HepG2 (cell line): ENCODE results near the gene BRD2. TPM values are rescaled to one million over a fixed set of nuclear protein-coding genes. Genes with fewer than 3 reads are reported as not detected.
A peak's percentile ranks its signal among the peaks of the same experiment; 100 is the strongest.

ENCODE experiments used
- CEBPG ChIP-seq: IDR thresholded peaks from 2 replicates; pipeline ENCODE4 v1.6.1; 2016
- GZF1 ChIP-seq: sonication (generic); formaldehyde crosslinking; IDR thresholded peaks from 2 replicates; pipeline ENCODE4 v1.5.1; 2020; ENCODE audit warnings: mild to moderate bottlenecking, missing genetic modification reagents
- HBP1 ChIP-seq: IDR thresholded peaks from 2 replicates; pipeline ENCODE4 v1.6.1; 2016; ENCODE audit warnings: low read depth, control low read depth
- HNRNPH1 ChIP-seq: fragments of 200-400 bp; formaldehyde crosslinking; optimal IDR thresholded peaks from 2 replicates; pipeline ENCODE3; 2017; ENCODE audit warnings: mild to moderate bottlenecking, low read depth, low read length
- HNRNPL ChIP-seq: fragments of 200-400 bp; formaldehyde crosslinking; IDR thresholded peaks from 2 replicates; pipeline ENCODE4 v1.6.1; 2017; ENCODE audit warnings: mild to moderate bottlenecking, low read depth, low read length
- HOXD1 ChIP-seq: sonication (generic); formaldehyde crosslinking; IDR thresholded peaks from 2 replicates; pipeline ENCODE4 v1.5.0; 2020; ENCODE audit warnings: missing genetic modification reagents
- IRX3 ChIP-seq: sonication (generic); formaldehyde crosslinking; IDR thresholded peaks from 2 replicates; pipeline ENCODE4 v1.8.1; 2023; ENCODE audit warnings: mild to moderate bottlenecking, low read depth, missing genetic modification reagents, borderline replicate concordance
- JDP2 ChIP-seq: sonication (generic); formaldehyde crosslinking; IDR thresholded peaks from 2 replicates; pipeline ENCODE4 v1.8.1; 2022; ENCODE audit warnings: missing genetic modification reagents, borderline replicate concordance
- MBNL3 ChIP-seq: fragments of 250-450 bp; sonication (Bioruptor Pico); conservative IDR thresholded peaks from 2 replicates; pipeline ENCODE4 v1.8.0; 2022; ENCODE audit warnings: mild to moderate bottlenecking, inconsistent platforms
- MXD1 ChIP-seq: sonication (generic); formaldehyde crosslinking; IDR thresholded peaks from 2 replicates; pipeline ENCODE4 v1.4.0; 2020; ENCODE audit warnings: mild to moderate bottlenecking, missing genetic modification reagents
- NCOA1 ChIP-seq: sonication (generic); formaldehyde crosslinking; IDR thresholded peaks from 2 replicates; pipeline ENCODE4 v1.9.0; 2021; ENCODE audit warnings: missing genetic modification reagents
- NR1H2 ChIP-seq: sonication (generic); formaldehyde crosslinking; IDR thresholded peaks from 2 replicates; pipeline ENCODE4 v1.8.1; 2022; ENCODE audit warnings: low read depth, missing genetic modification reagents, borderline replicate concordance
- SMAD1 ChIP-seq: sonication (generic); formaldehyde crosslinking; IDR thresholded peaks from 2 replicates; pipeline ENCODE4 v1.4.0; 2020; ENCODE audit warnings: missing genetic modification reagents, low read depth, mild to moderate bottlenecking, borderline replicate concordance
- SUZ12 ChIP-seq: fragments of 150-350 bp; IDR thresholded peaks from 2 replicates; pipeline ENCODE4 v1.6.1; 2014; ENCODE audit warnings: low read depth, low read length
- THAP8 ChIP-seq: sonication (generic); formaldehyde crosslinking; IDR thresholded peaks from 2 replicates; pipeline ENCODE4 v1.5.1; 2020; ENCODE audit warnings: missing genetic modification reagents, mild to moderate bottlenecking, borderline replicate concordance
- THAP9 ChIP-seq: sonication (generic); formaldehyde crosslinking; IDR thresholded peaks from 2 replicates; pipeline ENCODE4; 2020; ENCODE audit warnings: missing genetic modification reagents, mild to moderate bottlenecking, borderline replicate concordance
- TMF1 ChIP-seq: sonication (generic); formaldehyde crosslinking; IDR thresholded peaks from 2 replicates; pipeline ENCODE4 v1.8.1; 2022; ENCODE audit warnings: low read depth, missing genetic modification reagents
- ZNF143 ChIP-seq: sonication (generic); formaldehyde crosslinking; IDR thresholded peaks from 2 replicates; pipeline ENCODE4 v1.4.0; 2020; ENCODE audit warnings: missing genetic modification reagents
- ZNF414 ChIP-seq: sonication (generic); formaldehyde crosslinking; IDR thresholded peaks from 2 replicates; pipeline ENCODE4 v1.5.0; 2020; ENCODE audit warnings: missing genetic modification reagents
- ZNF441 ChIP-seq: sonication (generic); formaldehyde crosslinking; IDR thresholded peaks from 2 replicates; pipeline ENCODE4 v1.7.0; 2021; ENCODE audit warnings: missing genetic modification reagents, borderline replicate concordance
- ZNF703 ChIP-seq: sonication (generic); formaldehyde crosslinking; IDR thresholded peaks from 2 replicates; pipeline ENCODE4 v1.5.1; 2020; ENCODE audit warnings: missing genetic modification reagents, mild to moderate bottlenecking, moderate library complexity, borderline replicate concordance
- polyA plus RNA-seq, 8 experiments: library from polyadenylated mRNA; depleted of rRNA in 3 of 8; stranded (reverse) in 7 of 8; unstranded in 1 of 8; fragments of >200 nt; fragmentation: Illumina TruSeq in 4 of 8; extraction: Trizol in 4 of 8; gene quantifications; 2 replicates each; pipeline versions ENCODE4 v1.2.1 to v1.2.3, GENCODE V29; 2011 to 2016; ENCODE audit warnings: low read depth in 4 of 8, missing spikeins in 1 of 8, mixed read lengths in 1 of 8; ENCODE audit not compliant: insufficient read depth in 1 of 8
- total RNA-seq, 5 experiments: library from RNA; depleted of rRNA; stranded (reverse); fragments of >200 nt; fragmentation: Illumina TruSeq; extraction: Trizol; gene quantifications; 2 replicates each; pipeline ENCODE4 v1.2.3, GENCODE V29; 2016; ENCODE audit warnings: low read depth in 1 of 5

BRD2 gene
- total and polyA plus RNA-seq, 2 of the 13 experiments (the other 11 are each of a cell fraction or from before 2014, with no cell fraction given) = 143 to 202 TPM

- TF ChIP-seq THAP9 (peak; percentile 96), HNRNPL (0 out of 2 replicates have a peak, but pooled peaks have one; percentile 46), ZNF143 (CRISPR knock-in tag) (no peak), NR1H2 (CRISPR knock-in tag) (peak; percentile 76; the same call in 1 of the 2 replicates), HBP1 (CRISPR knock-in tag) (peak; percentile 52), ZNF414 (CRISPR knock-in tag) (peak; percentile 80), TMF1 (CRISPR knock-in tag) (peak; percentile 99), SMAD1 (CRISPR knock-in tag) (peak; percentile 73; the same call in 1 of the 2 replicates), HNRNPH1 (peak; percentile 80), GZF1 (CRISPR knock-in tag) (peak; percentile 82; the same call in 1 of the 2 replicates), CEBPG (CRISPR knock-in tag) (peak; percentile 32; the same call in 1 of the 2 replicates), NCOA1 (CRISPR knock-in tag) (0 out of 2 replicates have a peak, but pooled peaks have one; percentile 90), MXD1 (CRISPR knock-in tag) (peak; percentile 89), MBNL3 (CRISPR knock-in tag) (0 out of 2 replicates have a peak, but pooled peaks have one; percentile 14), HOXD1 (CRISPR knock-in tag) (peak; percentile 95), ZNF441 (CRISPR knock-in tag) (peak; percentile 93; the same call in 1 of the 2 replicates), SUZ12 (no peak), JDP2 (no peak), THAP8 (CRISPR knock-in tag) (0 out of 2 replicates have a peak, but pooled peaks have one; percentile 27), IRX3 (CRISPR knock-in tag) (peak; percentile 91; the same call in 1 of the 2 replicates), ZNF703 (CRISPR knock-in tag) (peak; percentile 6)
Observed at GRCh38 chr6:32968093-32968866, at the start of gene BRD2 (continued).
